B cell (primary cell): Measurements from ENCODE around the gene CELA3B. TPM values are rescaled to one million over a fixed set of nuclear protein-coding genes. Genes with fewer than 3 reads are reported as not detected.
A peak's percentile ranks its signal among the peaks of the same experiment; 100 is the strongest.

Experiments used
- ATAC-seq: fragments of 200-7000 bp; cut with Tn5 transposase; one replicate; pipeline ENCODE4 v1.10.0; 2021; ENCODE audit warnings: low read depth, mild to moderate bottlenecking, moderate number of reproducible peaks, moderate library complexity
- CTCF ChIA-PET: fragments of 350-600 bp; sonication (Branson Sonifier 250); formaldehyde crosslinking; loops from one replicate; lab custom pipeline; 2021; ENCODE audit warnings: antibody characterized with exemption, inconsistent platforms; lab: Charles Lee
- POLR2A ChIA-PET: fragments of 350-600 bp; sonication (Branson Sonifier 250); formaldehyde crosslinking; loops from one replicate; lab custom pipeline; 2021; ENCODE audit warnings: antibody characterized with exemption; lab: Charles Lee
- DNase-seq: peaks from one replicate; pipeline ENCODE4 v3.0.0; 2013
- H2AFZ ChIP-seq: 2 replicates; pipeline ENCODE4 v1.6.1; 2012; ENCODE audit warnings: mild to moderate bottlenecking, low read depth, low read length; ENCODE audit not compliant: insufficient read depth, poor library complexity, severe bottlenecking
- H3K27ac ChIP-seq, 2 donors: 1 replicate in 1 of 2; 2 replicates in 1 of 2; pipeline ENCODE4 v1.5.1; 2012 to 2013; ENCODE audit warnings: low read length in 2 of 2, mild to moderate bottlenecking in 2 of 2, moderate library complexity in 1 of 2
- H3K27me3 ChIP-seq, 4 experiments: fragments of 200-600 bp in 1 of 4; sonication (generic) in 1 of 4; replicated peaks in 1 of 4; 1 replicate in 2 of 4; 2 replicates in 2 of 4; pipeline versions ENCODE4 v1.6.1 to v1.7.0; 2013 to 2016; ENCODE audit warnings: low read length in 3 of 4, mild to moderate bottlenecking in 2 of 4, mixed read lengths in 1 of 4, moderate library complexity in 1 of 4; ENCODE audit not compliant: insufficient read depth in 4 of 4, control insufficient read depth in 3 of 4; ENCODE audit errors: control extremely low read depth in 1 of 4
- H3K36me3 ChIP-seq, 2 experiments: replicated peaks in 1 of 2; 1 replicate in 1 of 2; 2 replicates in 1 of 2; pipeline versions ENCODE4 v1.6.1 to v1.7.1; 2013; ENCODE audit warnings: low read length in 1 of 2; ENCODE audit not compliant: insufficient read depth in 2 of 2, control insufficient read depth in 1 of 2; ENCODE audit errors: control extremely low read depth in 1 of 2, extremely low read depth in 1 of 2
- H3K4me1 ChIP-seq, 2 donors: fragments of 200-600 bp in 1 of 2; sonication (generic) in 1 of 2; 1 replicate in 1 of 2; 2 replicates in 1 of 2; pipeline versions ENCODE4 v1.5.1 to v1.6.1; 2013 to 2017; ENCODE audit warnings: low read length in 2 of 2; ENCODE audit not compliant: control insufficient read depth in 2 of 2, insufficient read depth in 2 of 2
- H3K4me2 ChIP-seq: replicated peaks from 2 replicates; pipeline ENCODE3; 2012; ENCODE audit warnings: mild to moderate bottlenecking, low read depth, low read length; ENCODE audit not compliant: poor library complexity, severe bottlenecking
- H3K4me3 ChIP-seq, 5 experiments: fragments of 200-600 bp in 1 of 5; sonication (generic) in 1 of 5; 1 replicate in 3 of 5; 2 replicates in 2 of 5; pipeline versions ENCODE4 v1.5.1 to v1.7.0; 2011 to 2016; ENCODE audit warnings: low read length in 4 of 5, mild to moderate bottlenecking in 4 of 5, low read depth in 2 of 5, control low read depth in 1 of 5, moderate library complexity in 1 of 5; ENCODE audit not compliant: insufficient read depth in 1 of 5; ENCODE audit errors: control extremely low read depth in 1 of 5, extremely low read depth in 1 of 5
- H3K79me2 ChIP-seq: fragments of 200-600 bp; sonication (generic); one replicate; pipeline ENCODE4 v1.6.0; 2016; ENCODE audit warnings: low read length; ENCODE audit not compliant: control insufficient read depth, insufficient read depth
- H3K9ac ChIP-seq: fragments of 200-600 bp; sonication (generic); 2 replicates; pipeline ENCODE4 v1.6.1; 2017; ENCODE audit warnings: mild to moderate bottlenecking, low read length, moderate library complexity
- H3K9me3 ChIP-seq, 3 donors: one replicate each; pipeline versions ENCODE4 v1.6.1 to v1.7.1; 2013; ENCODE audit warnings: low read length in 2 of 3; ENCODE audit not compliant: control insufficient read depth in 2 of 3, insufficient read depth in 1 of 3; ENCODE audit errors: control extremely low read depth in 1 of 3
- H4K20me1 ChIP-seq: 2 replicates; pipeline ENCODE4 v1.6.0; 2012; ENCODE audit warnings: mild to moderate bottlenecking, low read length; ENCODE audit not compliant: insufficient read depth, control insufficient read depth, poor library complexity, severe bottlenecking
- H3K27ac Mint-ChIP-seq: one replicate; pipeline ENCODE4 v1.8.0; 2021; ENCODE audit warnings: mixed read lengths
- H3K27me3 Mint-ChIP-seq: one replicate; pipeline ENCODE4 v1.8.0; 2021; ENCODE audit warnings: mixed read lengths
- H3K4me1 Mint-ChIP-seq: one replicate; pipeline ENCODE4 v1.8.0; 2021; ENCODE audit warnings: mixed read lengths
- H3K4me3 Mint-ChIP-seq: one replicate; pipeline ENCODE4 v1.8.0; 2021; ENCODE audit warnings: mixed read lengths
- H3K9me3 Mint-ChIP-seq: one replicate; pipeline ENCODE4 v1.8.0; 2022; ENCODE audit warnings: mixed read lengths; ENCODE audit not compliant: insufficient read depth
- EZH2 ChIP-seq: IDR thresholded peaks from 2 replicates; pipeline ENCODE4 v1.6.1; 2012; ENCODE audit warnings: borderline replicate concordance, low read depth, mild to moderate bottlenecking, moderate library complexity, low read length; ENCODE audit not compliant: insufficient read depth, poor library complexity, severe bottlenecking
- WGBS: methylation state at CpG from one replicate; pipeline ENCODE4 v1.1.5; 2013; ENCODE audit warnings: missing lambda C conversion rate; ENCODE audit not compliant: insufficient coverage; 5-methylcytosine and 5-hydroxymethylcytosine counted together
- intact Hi-C: fragments of 100-400 bp; cut with micrococcal nuclease; formaldehyde crosslinking; loops from one replicate; pipeline ENCODE4 v1.10.0; 2022
- polyA plus RNA-seq: library from polyadenylated mRNA; depleted of rRNA; stranded (reverse); fragments of >200 nt; gene quantifications from 2 replicates; pipeline ENCODE4 v1.2.3, GENCODE V29; 2012
- total RNA-seq, 2 donors: library from RNA; stranded (reverse); fragments of 120-200 nt in 1 of 2; gene quantifications; 1 replicate in 1 of 2; 2 replicates in 1 of 2; pipeline versions ENCODE4 v1.2.3 to v1.2.4, GENCODE V29; 2013 to 2022
- TF ChIP-seq, protein P1 (sequence below): fragments of 200-600 bp; IDR thresholded peaks from one replicate; pipeline ENCODE4 v1.8.0; 2022; ENCODE audit warnings: antibody characterized with exemption, mild to moderate bottlenecking

CELA3B gene
- total and polyA plus RNA-seq, 2 donors (not counting 1 experiment from before 2014, with no cell fraction given), result not detected

DNA sequence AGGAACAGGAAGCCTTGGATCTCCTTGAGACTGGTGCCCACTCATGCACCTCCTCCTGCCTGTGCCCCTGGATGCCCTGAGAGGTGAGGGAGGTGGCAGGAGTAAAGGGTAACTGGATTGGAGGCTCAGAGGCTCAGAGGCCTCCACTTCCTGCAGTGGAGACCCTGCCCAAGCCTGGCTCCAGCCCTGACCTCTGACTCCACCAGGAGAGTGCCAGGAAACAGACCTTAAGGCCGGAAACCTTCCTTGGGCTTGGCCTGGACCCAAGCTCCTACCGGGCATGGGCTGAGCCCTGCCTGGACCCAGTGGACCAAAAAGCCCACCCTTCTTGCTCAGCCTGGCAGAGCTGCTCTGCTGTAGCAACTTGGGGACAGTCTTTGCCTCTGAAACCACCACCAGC, 15.0 kb upstream of the CELA3B start:
- 83% methylated on average over 2 of the region's 2 CpGs for WGBS
- Mint-ChIP-seq H3K4me1 (peaks cover 3% of the 10 kb centered on the region), H3K27ac (no peak overlapping the region), H3K4me3 (no peak overlapping the region), H3K27me3 (peaks cover 24% of the 10 kb centered on the region), H3K9me3 (no peaks in the 10 kb centered on the region)
- Histone ChIP-seq H2AFZ (no peak overlapping the region), H3K9me3 (no peaks in the 10 kb centered on the region), H4K20me1 (no peaks in the 10 kb centered on the region), H3K36me3 (no peaks in the 10 kb centered on the region), H3K4me1 (peaks cover 0 to 9% of the 10 kb centered on the region in 2 donors), H3K79me2 (no peaks in the 10 kb centered on the region), H3K4me2 (no peak overlapping the region), H3K4me3 (no peak overlapping the region), H3K27me3 (peaks cover 0 to 10% (median 0%) of the 10 kb centered on the region in 4 experiments), H3K27ac (no peak overlapping the region), H3K9ac (no peak overlapping the region)
- ChIA-PET POLR2A (no interaction called here), CTCF (interaction anchor here (0.9 to 1.1 kb wide), 3 partner anchors 260 to 453 kb away, joined by 3 read pairs; partner anchors contain the start of gene ALPL)
- DNase-seq, result no peak
- intact Hi-C loops, result loop anchor here (5.0 to 10.0 kb wide), 2 partner anchors 304 to 707 kb away; no protein-coding TSS in a partner anchor
- no peak for ATAC-seq
- TF ChIP-seq, protein P1, sequence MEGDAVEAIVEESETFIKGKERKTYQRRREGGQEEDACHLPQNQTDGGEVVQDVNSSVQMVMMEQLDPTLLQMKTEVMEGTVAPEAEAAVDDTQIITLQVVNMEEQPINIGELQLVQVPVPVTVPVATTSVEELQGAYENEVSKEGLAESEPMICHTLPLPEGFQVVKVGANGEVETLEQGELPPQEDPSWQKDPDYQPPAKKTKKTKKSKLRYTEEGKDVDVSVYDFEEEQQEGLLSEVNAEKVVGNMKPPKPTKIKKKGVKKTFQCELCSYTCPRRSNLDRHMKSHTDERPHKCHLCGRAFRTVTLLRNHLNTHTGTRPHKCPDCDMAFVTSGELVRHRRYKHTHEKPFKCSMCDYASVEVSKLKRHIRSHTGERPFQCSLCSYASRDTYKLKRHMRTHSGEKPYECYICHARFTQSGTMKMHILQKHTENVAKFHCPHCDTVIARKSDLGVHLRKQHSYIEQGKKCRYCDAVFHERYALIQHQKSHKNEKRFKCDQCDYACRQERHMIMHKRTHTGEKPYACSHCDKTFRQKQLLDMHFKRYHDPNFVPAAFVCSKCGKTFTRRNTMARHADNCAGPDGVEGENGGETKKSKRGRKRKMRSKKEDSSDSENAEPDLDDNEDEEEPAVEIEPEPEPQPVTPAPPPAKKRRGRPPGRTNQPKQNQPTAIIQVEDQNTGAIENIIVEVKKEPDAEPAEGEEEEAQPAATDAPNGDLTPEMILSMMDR, result no peak
- TF ChIP-seq EZH2, result no peak

DNA sequence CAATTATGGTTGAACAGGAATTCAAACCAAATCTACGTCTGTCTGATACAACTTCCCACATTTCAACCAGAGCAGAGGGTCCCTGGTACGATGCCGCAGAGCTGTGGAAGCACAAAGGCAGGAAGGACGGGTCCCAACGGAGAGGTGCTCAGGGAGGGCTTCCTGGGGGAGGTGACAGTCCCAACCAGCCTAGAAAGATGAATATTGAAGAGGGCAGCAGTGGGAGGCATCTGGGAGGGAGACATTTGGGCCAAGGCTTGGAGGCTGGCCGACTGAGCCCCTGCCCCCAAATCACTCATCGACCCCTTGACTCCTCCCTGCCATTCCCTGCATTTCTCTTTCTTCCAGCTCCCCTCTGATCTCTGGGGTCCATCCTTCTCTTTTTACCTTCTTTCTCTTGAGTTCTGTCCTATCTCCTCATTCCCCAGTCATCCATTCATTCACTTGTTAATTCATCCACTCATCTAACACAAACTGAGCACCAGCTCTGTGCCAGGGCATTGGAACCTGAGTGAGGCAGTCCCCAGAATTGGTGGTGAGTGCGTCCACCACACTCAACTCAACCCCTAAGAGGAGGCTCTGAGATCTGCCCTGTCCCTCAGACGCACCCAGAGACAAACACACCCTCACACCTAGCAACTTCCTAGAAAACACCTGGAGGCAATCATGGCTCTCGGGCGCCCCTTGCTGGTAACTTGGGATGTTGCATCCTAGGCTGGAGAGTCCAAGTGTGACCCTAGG, 13.2 kb upstream of the CELA3B start:
- Histone ChIP-seq H2AFZ (no peak overlapping the region), H3K79me2 (no peaks in the 10 kb centered on the region), H4K20me1 (no peaks in the 10 kb centered on the region), H3K9ac (no peak overlapping the region), H3K27me3 (no peaks in the 10 kb centered on the region), H3K4me2 (no peak overlapping the region), H3K27ac (no peak overlapping the region), H3K4me1 (peaks cover 0 to 4% of the 10 kb centered on the region in 2 donors), H3K36me3 (no peaks in the 10 kb centered on the region), H3K9me3 (no peaks in the 10 kb centered on the region), H3K4me3 (no peak overlapping the region)
- ATAC-seq (peak; percentile 96), DNase-seq (peak; percentile 83)
- TF ChIP-seq, protein P1, result peak; percentile 94
- TF ChIP-seq EZH2, result no peak
- H3K27me3 Mint-ChIP-seq, result peaks cover 14% of the 10 kb centered on the region
- ChIA-PET POLR2A (no interaction called here), CTCF (interaction anchor here (0.7 to 1.8 kb wide), 10 partner anchors 14 to 455 kb away, joined by 3 to 5 read pairs (median 4); no protein-coding TSS in a partner anchor)
- no peak overlapping the region for H3K4me3 Mint-ChIP-seq
- no peak overlapping the region for H3K27ac Mint-ChIP-seq
- intact Hi-C loops, result loop anchor here (1.0 to 10.0 kb wide), 4 partner anchors 260 to 709 kb away; partner anchors contain the start of gene ALPL
- H3K4me1 Mint-ChIP-seq, result no peaks in the 10 kb centered on the region
- H3K9me3 Mint-ChIP-seq, result no peaks in the 10 kb centered on the region
- 56% methylated on average over 9 of the region's 11 CpGs for WGBS
